ENCODE measurements around the gene TMEM215. TPM values are rescaled to one million over a fixed set of nuclear protein-coding genes. Genes with fewer than 3 reads are reported as not detected.

TMEM215 gene
- total RNA-seq, 1 experiment from 2014 or later: 0.28 TPM

GRCh38 chr9:32775283-32775682 is 8.1 kb upstream of the TMEM215 start:
- no peak for TF ChIP-seq CTCF (conservative IDR thresholded peaks at IDR 0.05)
- no peak overlapping the region for H3K14ac ChIP-seq (ENCODE audit: insufficient read depth, low read length)
- WGBS (ENCODE audit: extremely low coverage, insufficient read length, low lambda C conversion rate): no CpG with 5 or more reads among the region's 1 CpG
- Mint-ChIP-seq H3K4me3 (no peak overlapping the region), H3K27ac (no peak overlapping the region), H3K27me3 (ENCODE audit: low read depth) (peaks cover 42% of the 10 kb centered on the region), H3K4me1 (no peaks in the 10 kb centered on the region), H3K9me3 (peaks cover 24 to 65% of the 10 kb centered on the region in 2 experiments), H3K36me3 (ENCODE audit: insufficient read depth in 1 of 3, low read depth in 3 of 3) (peaks cover 5 to 10% (median 6%) of the 10 kb centered on the region in 3 experiments; a peak in 6 of 7 replicates)
- no peak overlapping the region for H3K18ac ChIP-seq (ENCODE audit: insufficient read length, low read depth, low read length)
- H3K23me2 ChIP-seq (ENCODE audit: insufficient read length, low read depth, low read length, poor library complexity, severe bottlenecking): no peaks in the 10 kb centered on the region
- no peak overlapping the region for H3K9ac ChIP-seq (ENCODE audit: extremely low read depth, insufficient read length, low read length)
- no peak overlapping the region for H3K23ac ChIP-seq (ENCODE audit: insufficient read length, low read depth, low read length)
- H4K8ac ChIP-seq (replicated peaks; ENCODE audit: insufficient read length, low read depth, low read length): no peak overlapping the region
- H2BK5ac ChIP-seq (ENCODE audit: insufficient read length, low read length): no peak overlapping the region
- H3K27ac ChIP-seq (ENCODE audit: insufficient read length, low read depth, low read length): no peak overlapping the region
- no peak overlapping the region for H2BK20ac ChIP-seq (ENCODE audit: low read depth, low read length, poor library complexity, severe bottlenecking)
- no peaks in the 10 kb centered on the region for H3K4me1 ChIP-seq (ENCODE audit: insufficient read depth, low read length)
- H2BK12ac ChIP-seq (ENCODE audit: insufficient read length, low read depth, low read length): no peak overlapping the region
- no peaks in the 10 kb centered on the region for H4K20me1 ChIP-seq (ENCODE audit: control insufficient read depth, insufficient read depth, insufficient read length)
- H3K9me3 ChIP-seq (ENCODE audit: control insufficient read depth, low read depth, low read length): no peaks in the 10 kb centered on the region
- no peak overlapping the region for H3T11ph ChIP-seq (ENCODE audit: low read length)
- H2AFZ ChIP-seq (ENCODE audit: low read length): no peak overlapping the region
- no peak overlapping the region for H3K4me2 ChIP-seq (ENCODE audit: insufficient read depth, insufficient read length, low read length)
- no peak for DNase-seq
- H2BK120ac ChIP-seq (ENCODE audit: low read depth, low read length, poor library complexity, severe bottlenecking): no peak overlapping the region
- no peaks in the 10 kb centered on the region for H3K27me3 ChIP-seq (ENCODE audit: insufficient read depth, low read length)
- no peak overlapping the region for H3K4ac ChIP-seq (ENCODE audit: low read depth, low read length)
- no peak overlapping the region for H4K91ac ChIP-seq (ENCODE audit: insufficient read length, low read depth, low read length)
- H3K56ac ChIP-seq (ENCODE audit: insufficient read length, low read depth, low read length): no peak overlapping the region
- H4K5ac ChIP-seq (ENCODE audit: insufficient read length, low read depth, low read length): no peak overlapping the region
- H3K79me2 ChIP-seq (ENCODE audit: insufficient read depth, low read length): no peaks in the 10 kb centered on the region
- no peaks in the 10 kb centered on the region for H3K79me1 ChIP-seq (ENCODE audit: insufficient read depth, low read depth, low read length, poor library complexity, severe bottlenecking)
- H2AK5ac ChIP-seq (ENCODE audit: insufficient read length, low read length): no peak overlapping the region
- no peak overlapping the region for H2BK15ac ChIP-seq (ENCODE audit: low read depth, low read length)
